Colon (tissue), 2 donors: Measurements from ENCODE around the gene KTN1.

Source experiments
- FAIRE-seq: peaks from 2 replicates; lab custom pipeline; 2012; peaks lifted over from hg19 to GRCh38; lab: Jason Lieb, UNC
- donor health status: control.
- donor health status: control.

KTN1 gene, protein sequence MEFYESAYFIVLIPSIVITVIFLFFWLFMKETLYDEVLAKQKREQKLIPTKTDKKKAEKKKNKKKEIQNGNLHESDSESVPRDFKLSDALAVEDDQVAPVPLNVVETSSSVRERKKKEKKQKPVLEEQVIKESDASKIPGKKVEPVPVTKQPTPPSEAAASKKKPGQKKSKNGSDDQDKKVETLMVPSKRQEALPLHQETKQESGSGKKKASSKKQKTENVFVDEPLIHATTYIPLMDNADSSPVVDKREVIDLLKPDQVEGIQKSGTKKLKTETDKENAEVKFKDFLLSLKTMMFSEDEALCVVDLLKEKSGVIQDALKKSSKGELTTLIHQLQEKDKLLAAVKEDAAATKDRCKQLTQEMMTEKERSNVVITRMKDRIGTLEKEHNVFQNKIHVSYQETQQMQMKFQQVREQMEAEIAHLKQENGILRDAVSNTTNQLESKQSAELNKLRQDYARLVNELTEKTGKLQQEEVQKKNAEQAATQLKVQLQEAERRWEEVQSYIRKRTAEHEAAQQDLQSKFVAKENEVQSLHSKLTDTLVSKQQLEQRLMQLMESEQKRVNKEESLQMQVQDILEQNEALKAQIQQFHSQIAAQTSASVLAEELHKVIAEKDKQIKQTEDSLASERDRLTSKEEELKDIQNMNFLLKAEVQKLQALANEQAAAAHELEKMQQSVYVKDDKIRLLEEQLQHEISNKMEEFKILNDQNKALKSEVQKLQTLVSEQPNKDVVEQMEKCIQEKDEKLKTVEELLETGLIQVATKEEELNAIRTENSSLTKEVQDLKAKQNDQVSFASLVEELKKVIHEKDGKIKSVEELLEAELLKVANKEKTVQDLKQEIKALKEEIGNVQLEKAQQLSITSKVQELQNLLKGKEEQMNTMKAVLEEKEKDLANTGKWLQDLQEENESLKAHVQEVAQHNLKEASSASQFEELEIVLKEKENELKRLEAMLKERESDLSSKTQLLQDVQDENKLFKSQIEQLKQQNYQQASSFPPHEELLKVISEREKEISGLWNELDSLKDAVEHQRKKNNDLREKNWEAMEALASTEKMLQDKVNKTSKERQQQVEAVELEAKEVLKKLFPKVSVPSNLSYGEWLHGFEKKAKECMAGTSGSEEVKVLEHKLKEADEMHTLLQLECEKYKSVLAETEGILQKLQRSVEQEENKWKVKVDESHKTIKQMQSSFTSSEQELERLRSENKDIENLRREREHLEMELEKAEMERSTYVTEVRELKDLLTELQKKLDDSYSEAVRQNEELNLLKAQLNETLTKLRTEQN (N-terminal part only)

DNA sequence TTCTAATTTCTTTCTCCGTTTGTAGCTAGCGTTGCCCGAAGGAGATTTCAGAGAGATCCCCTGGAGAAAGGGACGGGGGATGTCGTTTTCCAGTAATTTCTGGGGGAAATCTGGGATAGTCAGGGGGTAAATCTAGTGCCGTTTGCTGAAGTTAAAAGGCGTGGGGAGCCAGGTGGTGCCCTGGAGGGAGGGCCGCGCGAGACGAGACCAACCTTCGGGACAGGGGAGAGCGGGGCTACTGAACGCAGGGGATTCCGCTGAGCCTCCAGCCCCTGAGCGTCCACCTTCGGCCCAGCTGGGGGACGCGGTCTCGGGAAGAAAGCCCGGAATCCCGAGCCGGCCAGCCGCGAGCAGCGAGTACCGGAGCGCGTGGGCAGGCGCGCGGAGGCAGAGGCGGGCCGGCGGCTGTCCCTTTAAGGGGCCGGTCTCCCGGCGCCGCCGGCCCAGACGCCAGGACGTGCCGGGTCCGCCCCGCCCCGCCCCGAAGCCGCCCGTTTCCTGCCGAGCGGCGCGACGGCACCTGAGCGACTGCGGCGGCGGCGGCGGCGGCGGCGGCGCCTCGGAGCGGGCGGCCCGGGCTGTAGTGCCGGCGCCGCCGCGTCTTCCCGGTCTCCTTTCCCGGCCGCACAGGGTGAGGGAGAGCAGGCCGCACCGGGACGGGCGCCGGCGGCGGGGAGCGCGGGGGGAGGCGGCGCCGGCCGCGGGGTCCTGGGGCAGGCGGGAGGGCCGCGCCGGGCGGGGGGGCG, at the start of gene KTN1:
TSS of gene KTN1 (plus strand) at position 484 of the 746 bp plus-strand sequence. CDS start 31,842 bp downstream, outside the sequence.
- no peak for FAIRE-seq

- no peak for FAIRE-seq
Observed at GRCh38 chr14:55530464-55530863, 49.5 kb upstream of the KTN1 start.

GRCh38 chr14:55532645-55533344, 47.2 kb upstream of the KTN1 start:
- no peak for FAIRE-seq

DNA sequence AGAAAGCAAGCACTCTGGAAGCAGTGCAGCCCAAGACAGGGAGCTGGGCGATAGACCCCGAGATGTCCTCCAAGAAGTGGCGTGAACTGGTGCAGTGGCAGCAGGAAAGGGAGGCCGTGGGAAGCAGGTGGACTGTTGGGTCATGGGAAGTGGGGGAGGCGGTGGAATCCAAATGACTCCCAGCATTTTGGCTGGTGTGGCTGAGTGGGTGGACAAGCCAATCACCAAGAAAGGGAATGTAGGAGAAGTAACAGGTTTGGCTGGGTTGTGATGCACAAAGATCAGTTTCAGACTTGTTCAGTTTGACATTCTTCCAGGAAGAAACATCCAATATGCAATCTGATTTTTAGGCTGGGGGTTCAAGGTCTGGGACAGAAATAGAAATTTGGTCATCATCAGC, 46.0 kb upstream of the KTN1 start:
- no peak for FAIRE-seq

DNA sequence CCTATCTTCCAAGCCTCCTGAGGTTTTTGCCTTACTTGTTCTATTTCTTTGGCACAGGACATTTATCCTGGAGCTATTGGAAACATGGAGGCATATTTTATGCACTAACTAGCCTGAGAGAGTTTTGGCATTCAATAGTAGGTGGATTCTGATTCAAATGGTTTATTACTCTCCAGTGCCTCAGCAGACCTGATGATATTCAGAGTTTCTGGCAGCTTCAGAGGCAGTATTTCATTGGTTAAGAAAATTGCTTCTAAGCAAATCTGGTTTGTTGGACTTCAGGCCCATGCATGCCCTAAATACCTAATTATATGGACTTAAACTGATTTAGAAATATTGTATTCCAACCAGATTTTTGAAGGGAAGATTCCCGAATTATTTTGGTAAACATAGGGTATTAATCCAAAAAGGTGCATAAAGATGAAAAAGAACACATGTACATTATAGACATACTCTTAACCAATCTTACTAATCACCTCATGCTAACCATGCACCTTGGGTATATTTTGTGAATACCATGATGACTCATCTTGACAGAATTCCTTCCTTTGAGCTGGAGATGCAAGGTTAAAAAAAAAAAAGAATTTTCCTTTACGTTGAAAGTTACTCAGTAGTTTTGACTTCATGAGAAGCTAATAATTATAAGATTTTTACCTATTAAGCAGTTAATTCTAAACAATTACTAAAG, 44.3 kb upstream of the KTN1 start:
- FAIRE-seq, result no peak

DNA sequence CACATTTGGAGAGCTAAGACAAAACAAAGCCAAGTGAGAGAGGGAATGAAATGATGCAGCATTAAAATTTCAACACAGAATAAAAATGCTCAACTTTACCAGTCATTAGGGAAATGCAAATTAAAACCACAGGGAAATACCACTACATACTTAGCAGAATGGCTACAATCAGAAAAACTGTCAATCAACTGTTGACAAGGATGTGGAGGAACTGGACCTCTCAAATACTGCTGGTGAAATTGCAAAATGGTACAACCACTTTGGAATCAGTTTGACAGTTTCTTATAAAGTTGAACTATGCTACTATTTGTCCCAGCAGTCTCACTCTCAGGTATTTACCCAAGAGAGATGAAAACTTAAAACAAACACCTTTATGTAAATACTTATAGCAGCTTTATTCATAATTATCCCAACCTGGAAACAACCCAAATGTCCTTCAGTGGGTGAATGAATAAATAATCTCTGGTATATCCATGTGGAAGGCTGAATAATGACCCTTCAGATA, 43.8 kb upstream of the KTN1 start:
- FAIRE-seq, result no peak

DNA sequence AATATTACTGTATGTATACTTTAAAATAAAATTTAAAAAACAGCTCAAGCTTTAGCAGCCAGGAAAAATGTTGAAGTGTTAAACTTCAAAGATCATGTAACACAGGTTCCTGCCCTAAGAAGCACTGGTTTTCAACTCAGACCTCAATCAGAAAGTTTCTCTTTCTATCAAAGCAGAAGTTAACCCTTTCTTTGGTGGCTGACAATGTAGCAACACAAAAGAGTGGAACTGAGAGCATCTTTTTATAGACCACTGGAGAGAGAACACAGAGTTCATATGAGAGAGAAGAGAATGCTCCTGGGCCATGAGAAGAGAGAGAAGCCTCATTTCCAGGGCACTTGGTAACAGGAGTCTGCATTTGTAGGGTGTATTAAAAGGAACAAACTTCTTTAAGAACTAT, 42.2 kb upstream of the KTN1 start:
- no peak for FAIRE-seq

DNA sequence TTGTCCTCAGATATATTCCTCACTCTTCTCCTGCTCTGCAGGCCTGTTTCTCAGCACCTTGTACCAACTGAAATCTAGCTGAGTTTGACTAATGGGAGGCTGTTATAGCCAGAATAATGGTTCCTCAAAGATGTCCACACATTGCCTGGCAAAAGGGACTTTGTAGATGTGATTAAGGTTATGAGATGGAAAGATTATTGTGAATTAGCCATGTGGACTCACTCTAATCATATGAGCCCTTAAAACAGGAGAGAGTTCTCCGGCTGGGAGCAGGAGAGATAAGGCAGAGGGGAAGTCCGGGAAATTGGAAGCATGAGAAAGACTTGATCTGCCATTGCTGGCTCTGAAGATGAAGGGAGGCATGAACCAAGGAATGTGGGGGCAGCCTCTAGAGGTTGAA, 40.0 kb upstream of the KTN1 start:
- FAIRE-seq, result no peak

GRCh38 chr14:55540847-55541773, 38.9 kb upstream of the KTN1 start:
- no peak for FAIRE-seq

DNA sequence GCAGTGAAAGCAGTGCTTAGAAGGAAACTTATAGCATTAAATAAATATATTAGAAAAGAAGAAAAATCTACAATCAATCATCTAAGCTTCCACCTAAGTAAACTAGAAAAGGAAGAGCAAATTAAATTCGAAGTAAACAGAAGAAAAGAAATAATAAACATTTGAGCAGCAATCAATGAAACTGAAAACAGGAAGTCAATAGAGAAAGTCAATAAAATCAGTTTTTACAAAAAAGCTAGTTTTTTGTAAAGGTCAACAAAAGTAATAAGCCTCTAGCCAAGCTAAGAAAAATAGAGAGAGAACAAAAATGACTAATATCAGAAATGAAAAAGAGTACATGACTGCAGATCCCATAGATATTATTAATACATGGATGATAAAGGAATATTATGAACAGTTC, 34.2 kb upstream of the KTN1 start:
- FAIRE-seq, result no peak

DNA sequence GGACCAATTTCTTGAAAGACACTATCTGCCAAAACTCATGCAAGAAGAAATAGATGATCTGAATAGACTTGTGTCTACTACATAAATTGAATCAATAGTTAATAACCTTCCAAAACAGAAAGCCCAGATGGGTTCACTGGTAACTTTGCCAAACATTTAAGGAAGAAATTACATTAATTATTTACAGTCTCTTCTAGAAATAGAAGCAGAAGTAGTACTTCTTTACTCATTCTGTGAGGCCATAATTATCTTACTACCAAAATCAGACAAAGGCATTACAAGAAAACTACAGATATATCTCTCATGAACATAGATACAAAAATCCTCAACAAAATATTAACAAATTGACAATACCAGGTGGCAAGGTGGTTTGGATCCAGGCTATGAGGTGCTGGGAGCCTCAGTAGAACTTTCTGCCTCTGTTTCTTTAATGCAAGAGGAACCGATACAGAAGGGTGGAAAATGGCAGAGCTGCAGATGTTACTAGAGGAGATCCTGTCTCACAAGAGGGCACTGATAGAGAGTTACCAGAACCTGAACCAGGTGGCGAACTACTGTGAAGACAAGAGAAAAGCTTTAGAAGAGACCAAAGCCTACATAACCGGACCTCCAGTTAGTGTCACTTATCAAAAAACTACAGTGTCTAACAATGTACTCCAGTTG, 33.7 kb upstream of the KTN1 start:
- no peak for FAIRE-seq

DNA sequence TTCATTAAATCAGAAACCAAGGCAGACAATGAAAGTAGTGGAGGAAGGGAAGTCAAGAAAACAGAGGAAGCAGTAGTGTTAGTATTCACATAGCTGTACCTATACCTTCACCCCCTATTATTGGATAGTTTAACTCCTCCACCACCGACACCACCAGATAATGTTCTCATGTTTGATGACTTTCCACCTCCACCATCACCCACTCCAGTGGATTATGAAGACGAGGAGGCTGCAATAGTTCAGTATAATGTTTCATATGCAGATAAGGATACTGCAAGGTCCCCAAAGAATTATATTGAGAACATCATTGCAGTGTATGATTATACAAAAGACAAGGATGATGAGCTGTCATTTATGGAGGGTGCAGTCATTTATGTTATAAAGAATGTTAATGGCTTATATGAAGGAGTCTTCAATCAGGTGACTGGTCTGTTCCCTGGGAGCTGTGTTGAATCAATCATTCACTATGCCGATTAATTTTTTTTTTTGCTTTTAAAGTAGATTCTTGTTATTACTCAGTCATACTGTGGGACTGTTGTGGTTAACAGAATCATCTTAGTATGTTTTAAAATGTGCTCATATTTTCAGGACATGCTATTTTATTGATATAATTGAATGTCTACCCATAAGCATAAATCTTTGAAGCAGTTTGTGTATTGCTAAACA, 32.2 kb upstream of the KTN1 start:
- FAIRE-seq, result no peak

- no peak for FAIRE-seq
Observed at GRCh38 chr14:55553791-55554190, 26.2 kb upstream of the KTN1 start.

- no peak for FAIRE-seq
Observed at GRCh38 chr14:55556929-55557623, 22.9 kb upstream of the KTN1 start.

- no peak for FAIRE-seq
Observed at GRCh38 chr14:55562135-55562534, 17.9 kb upstream of the KTN1 start.

- no peak for FAIRE-seq
Observed at GRCh38 chr14:55568618-55569017, 11.4 kb upstream of the KTN1 start.

GRCh38 chr14:55571125-55571889, 8.7 kb upstream of the KTN1 start:
- no peak for FAIRE-seq
